ENCODE results near the gene CTBP2.

Gene CTBP2

DNA sequence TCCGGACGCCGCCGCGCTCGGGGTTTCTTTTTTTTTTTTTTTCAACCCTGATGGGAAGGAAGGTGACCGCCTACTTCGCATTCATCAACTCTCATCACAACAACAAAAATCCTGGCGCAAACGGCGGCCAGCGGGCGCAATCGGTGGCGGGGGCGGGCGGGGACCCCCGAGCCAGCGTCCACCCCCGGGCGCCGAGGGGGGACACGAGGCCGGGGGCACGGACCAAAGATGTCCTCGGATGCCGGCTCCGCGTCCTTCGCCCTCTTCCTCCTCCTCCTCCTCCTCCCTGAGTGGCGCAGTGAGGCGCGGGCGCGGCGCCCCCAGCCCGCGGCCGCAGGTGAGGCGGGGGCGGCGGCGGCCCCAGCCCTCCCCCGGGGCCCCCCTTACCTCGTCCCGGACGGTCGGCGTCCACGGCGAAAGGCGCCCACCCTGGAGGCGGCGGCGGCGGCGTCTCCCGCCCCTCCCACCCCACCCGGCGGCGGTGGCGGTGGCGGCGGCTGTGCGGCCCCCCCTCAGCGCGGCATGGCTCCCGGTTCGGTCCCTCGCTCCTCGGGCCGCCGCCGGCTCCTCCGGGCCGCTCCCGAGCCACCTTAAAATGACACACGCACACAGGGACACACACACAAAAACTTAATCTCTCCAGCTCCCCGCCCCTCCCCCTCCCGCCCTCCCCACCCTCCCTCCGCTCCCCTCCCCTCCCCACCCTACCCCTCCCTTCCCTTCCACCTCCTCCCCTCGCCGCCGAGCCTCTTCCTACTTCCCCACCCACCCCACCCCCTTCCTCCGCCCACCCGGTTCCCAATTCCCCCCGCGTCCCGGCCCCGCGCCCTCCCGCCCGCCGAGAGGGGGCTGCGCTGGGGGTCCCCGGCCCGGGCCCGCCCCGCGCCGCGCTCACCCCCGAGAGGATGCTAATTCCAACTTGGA, at the start of gene CTBP2:
Gene CTBP2 (minus strand): TSS at position 632 of the 924 bp plus-strand sequence.
- TF ChIP-seq, protein P1, sequence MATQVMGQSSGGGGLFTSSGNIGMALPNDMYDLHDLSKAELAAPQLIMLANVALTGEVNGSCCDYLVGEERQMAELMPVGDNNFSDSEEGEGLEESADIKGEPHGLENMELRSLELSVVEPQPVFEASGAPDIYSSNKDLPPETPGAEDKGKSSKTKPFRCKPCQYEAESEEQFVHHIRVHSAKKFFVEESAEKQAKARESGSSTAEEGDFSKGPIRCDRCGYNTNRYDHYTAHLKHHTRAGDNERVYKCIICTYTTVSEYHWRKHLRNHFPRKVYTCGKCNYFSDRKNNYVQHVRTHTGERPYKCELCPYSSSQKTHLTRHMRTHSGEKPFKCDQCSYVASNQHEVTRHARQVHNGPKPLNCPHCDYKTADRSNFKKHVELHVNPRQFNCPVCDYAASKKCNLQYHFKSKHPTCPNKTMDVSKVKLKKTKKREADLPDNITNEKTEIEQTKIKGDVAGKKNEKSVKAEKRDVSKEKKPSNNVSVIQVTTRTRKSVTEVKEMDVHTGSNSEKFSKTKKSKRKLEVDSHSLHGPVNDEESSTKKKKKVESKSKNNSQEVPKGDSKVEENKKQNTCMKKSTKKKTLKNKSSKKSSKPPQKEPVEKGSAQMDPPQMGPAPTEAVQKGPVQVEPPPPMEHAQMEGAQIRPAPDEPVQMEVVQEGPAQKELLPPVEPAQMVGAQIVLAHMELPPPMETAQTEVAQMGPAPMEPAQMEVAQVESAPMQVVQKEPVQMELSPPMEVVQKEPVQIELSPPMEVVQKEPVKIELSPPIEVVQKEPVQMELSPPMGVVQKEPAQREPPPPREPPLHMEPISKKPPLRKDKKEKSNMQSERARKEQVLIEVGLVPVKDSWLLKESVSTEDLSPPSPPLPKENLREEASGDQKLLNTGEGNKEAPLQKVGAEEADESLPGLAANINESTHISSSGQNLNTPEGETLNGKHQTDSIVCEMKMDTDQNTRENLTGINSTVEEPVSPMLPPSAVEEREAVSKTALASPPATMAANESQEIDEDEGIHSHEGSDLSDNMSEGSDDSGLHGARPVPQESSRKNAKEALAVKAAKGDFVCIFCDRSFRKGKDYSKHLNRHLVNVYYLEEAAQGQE (IDR thresholded peaks at IDR 0.05; ENCODE audit: low read depth), result no peak
- TF ChIP-seq ZBTB7A (IDR thresholded peaks at IDR 0.05; ENCODE audit: low read depth) (peak; percentile 97), TEAD4 (IDR thresholded peaks at IDR 0.05) (no peak), YY1 (IDR thresholded peaks at IDR 0.05; ENCODE audit: low read depth) (no peak), EGR1 (IDR thresholded peaks at IDR 0.05) (peak; percentile 61; the same call in 1 of the 2 replicates), TAF1 (IDR thresholded peaks at IDR 0.05; ENCODE audit: low read depth) (no peak; the same call in 1 of the 2 replicates), TCF12 (IDR thresholded peaks at IDR 0.05; ENCODE audit: low read depth) (0 out of 2 replicates have a peak, but pooled peaks have one; percentile 25), NFIC (IDR thresholded peaks at IDR 0.05) (no peak)

DNA sequence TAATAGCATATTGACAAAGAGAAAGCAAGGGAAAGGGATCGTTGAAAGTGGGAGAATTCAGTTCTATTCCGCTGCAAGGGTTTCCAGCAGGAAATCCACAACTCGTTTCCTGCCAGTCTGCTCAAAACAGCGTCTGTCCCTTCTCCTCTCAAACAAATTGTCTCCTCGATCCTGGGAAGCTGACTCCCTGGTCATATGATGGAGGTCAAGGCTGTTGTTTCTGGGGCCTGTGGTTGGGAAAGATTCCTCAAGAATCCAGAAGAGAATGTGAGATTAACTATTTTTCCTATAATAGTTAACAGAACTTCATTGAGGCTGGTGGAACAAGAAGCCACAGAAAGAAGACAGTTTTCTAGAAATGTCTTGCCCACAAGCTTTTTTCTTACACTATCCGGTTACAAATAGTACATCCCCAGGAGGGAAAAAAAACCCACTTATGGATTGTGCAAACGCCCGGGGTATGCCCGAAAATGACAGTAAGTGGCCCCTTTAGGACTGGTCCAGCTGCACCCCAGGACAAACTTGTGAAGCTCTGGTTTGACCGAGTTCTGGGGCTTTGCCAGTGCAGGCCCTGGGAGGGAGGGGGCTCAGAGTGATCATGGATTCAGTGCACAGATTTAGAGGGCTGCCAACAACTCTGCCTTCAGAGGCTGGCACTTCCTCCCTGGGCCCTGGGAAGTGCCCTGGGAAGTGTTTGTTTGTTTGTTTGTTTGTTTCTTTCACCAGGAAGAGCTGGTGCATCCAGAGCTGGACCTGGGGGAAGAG, 49.4 kb upstream of the CTBP2 start:
- TF ChIP-seq, protein P1 (IDR thresholded peaks at IDR 0.05; ENCODE audit: low read depth), result no peak
- TF ChIP-seq NFIC (IDR thresholded peaks at IDR 0.05), result no peak
- no peak for TF ChIP-seq FOXM1 (IDR thresholded peaks at IDR 0.05; ENCODE audit: borderline replicate concordance, low read depth)
- no peak for TF ChIP-seq CREB1 (IDR thresholded peaks at IDR 0.05; ENCODE audit: low read depth)
- TF ChIP-seq YY1 (IDR thresholded peaks at IDR 0.05; ENCODE audit: low read depth), result no peak
- no peak for TF ChIP-seq TCF12 (IDR thresholded peaks at IDR 0.05; ENCODE audit: low read depth)
- TF ChIP-seq TEAD4 (IDR thresholded peaks at IDR 0.05), result no peak
- no peak for TF ChIP-seq RAD21 (IDR thresholded peaks at IDR 0.05; ENCODE audit: low read depth)
- no peak for TF ChIP-seq ZBTB7A (IDR thresholded peaks at IDR 0.05; ENCODE audit: low read depth)
- TF ChIP-seq, protein P2, sequence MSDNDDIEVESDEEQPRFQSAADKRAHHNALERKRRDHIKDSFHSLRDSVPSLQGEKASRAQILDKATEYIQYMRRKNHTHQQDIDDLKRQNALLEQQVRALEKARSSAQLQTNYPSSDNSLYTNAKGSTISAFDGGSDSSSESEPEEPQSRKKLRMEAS (IDR thresholded peaks at IDR 0.05), result no peak
- no peak for TF ChIP-seq EP300 (IDR thresholded peaks at IDR 0.05; ENCODE audit: borderline replicate concordance)
- no peak for TF ChIP-seq TAF1 (IDR thresholded peaks at IDR 0.05; ENCODE audit: low read depth)
- TF ChIP-seq CEBPB (IDR thresholded peaks at IDR 0.05), result no peak
- TF ChIP-seq EGR1 (IDR thresholded peaks at IDR 0.05), result no peak
- TF ChIP-seq, protein P3, sequence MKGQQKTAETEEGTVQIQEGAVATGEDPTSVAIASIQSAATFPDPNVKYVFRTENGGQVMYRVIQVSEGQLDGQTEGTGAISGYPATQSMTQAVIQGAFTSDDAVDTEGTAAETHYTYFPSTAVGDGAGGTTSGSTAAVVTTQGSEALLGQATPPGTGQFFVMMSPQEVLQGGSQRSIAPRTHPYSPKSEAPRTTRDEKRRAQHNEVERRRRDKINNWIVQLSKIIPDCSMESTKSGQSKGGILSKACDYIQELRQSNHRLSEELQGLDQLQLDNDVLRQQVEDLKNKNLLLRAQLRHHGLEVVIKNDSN (IDR thresholded peaks at IDR 0.05), result no peak

DNA sequence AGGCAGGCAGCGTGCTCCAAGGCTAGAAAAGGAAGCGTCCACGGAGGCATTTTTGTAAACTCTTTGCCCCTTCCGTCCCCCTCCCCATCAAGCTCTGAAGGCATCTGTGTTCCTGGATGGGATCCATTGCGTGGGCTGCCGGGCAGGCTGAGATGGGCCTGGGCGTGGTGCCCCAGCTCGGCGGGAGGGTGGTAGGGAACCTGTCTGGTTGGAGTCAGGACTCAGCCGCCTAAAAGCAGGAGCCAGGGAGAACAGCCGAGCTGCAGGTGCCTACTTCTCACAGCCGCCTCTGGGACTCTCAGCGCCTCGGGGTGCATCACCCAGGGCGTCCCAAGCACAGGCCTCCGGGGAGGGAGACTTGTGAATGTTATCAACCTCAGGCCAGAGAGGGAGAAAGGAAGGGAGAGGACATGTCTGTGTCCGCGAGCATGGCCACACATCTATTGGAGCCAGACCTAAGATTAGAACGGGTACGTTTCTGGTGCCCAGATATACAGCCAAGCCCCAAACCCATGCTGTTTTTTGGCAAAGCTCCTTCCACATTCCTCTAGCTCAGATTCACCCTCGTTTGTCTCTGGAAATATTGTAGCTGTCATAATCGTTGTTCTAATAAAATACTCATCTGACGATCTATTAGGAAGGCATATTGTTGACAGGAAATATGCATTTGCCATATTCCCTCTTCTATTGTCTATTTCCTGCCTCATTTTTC, 48.6 kb upstream of the CTBP2 start:
- TF ChIP-seq CEBPB (IDR thresholded peaks at IDR 0.05), result no peak
- TF ChIP-seq TEAD4 (IDR thresholded peaks at IDR 0.05), result no peak
- TF ChIP-seq EP300 (IDR thresholded peaks at IDR 0.05; ENCODE audit: borderline replicate concordance), result no peak
- TF ChIP-seq, protein P2 (IDR thresholded peaks at IDR 0.05), result no peak
- TF ChIP-seq FOXM1 (IDR thresholded peaks at IDR 0.05; ENCODE audit: borderline replicate concordance, low read depth), result no peak

DNA sequence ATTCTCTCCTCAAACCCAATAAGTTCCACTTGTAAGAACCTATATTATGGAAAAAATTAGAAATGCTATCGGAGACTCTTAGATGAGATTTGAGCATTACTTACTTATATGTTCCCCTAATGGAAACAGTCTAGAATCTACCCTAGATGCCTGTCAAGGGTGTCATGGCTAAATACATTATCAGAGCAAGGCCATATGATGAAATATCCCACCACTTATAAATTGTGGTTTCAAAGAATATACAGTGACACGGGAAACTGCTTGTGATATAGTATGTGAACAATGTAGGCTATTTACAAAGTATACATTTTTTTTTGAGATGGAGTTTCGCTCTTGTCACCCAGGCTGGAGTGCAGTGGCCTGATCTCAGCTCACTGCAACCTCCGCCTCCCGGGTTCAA, 46.3 kb upstream of the CTBP2 start:
- TF ChIP-seq EGR1 (IDR thresholded peaks at IDR 0.05) (no peak), NFIC (IDR thresholded peaks at IDR 0.05) (no peak), YY1 (IDR thresholded peaks at IDR 0.05; ENCODE audit: low read depth) (no peak), TCF12 (IDR thresholded peaks at IDR 0.05; ENCODE audit: low read depth) (no peak), CEBPB (IDR thresholded peaks at IDR 0.05) (no peak), ZBTB7A (IDR thresholded peaks at IDR 0.05; ENCODE audit: low read depth) (no peak), FOXM1 (IDR thresholded peaks at IDR 0.05; ENCODE audit: borderline replicate concordance, low read depth) (no peak), CREB1 (IDR thresholded peaks at IDR 0.05; ENCODE audit: low read depth) (no peak), TEAD4 (IDR thresholded peaks at IDR 0.05) (no peak), RAD21 (IDR thresholded peaks at IDR 0.05; ENCODE audit: low read depth) (no peak), EP300 (IDR thresholded peaks at IDR 0.05; ENCODE audit: borderline replicate concordance) (no peak), TAF1 (IDR thresholded peaks at IDR 0.05; ENCODE audit: low read depth) (no peak)
- TF ChIP-seq, protein P1 (IDR thresholded peaks at IDR 0.05; ENCODE audit: low read depth), result no peak
- TF ChIP-seq, protein P3 (IDR thresholded peaks at IDR 0.05), result no peak
- TF ChIP-seq, protein P2 (IDR thresholded peaks at IDR 0.05), result no peak

All from Ishikawa (cell line).